Endothelial cell of umbilical vein (primary cell): ENCODE measurements around the gene ATG14. TPM values are rescaled to one million over a fixed set of nuclear protein-coding genes. Genes with fewer than 3 reads are reported as not detected.

Source experiments
- BruUV-seq: library from RNA; stranded (reverse); fragments of 400-500 nt; replicated peaks from 2 replicates; lab custom pipeline; 2021; lab: Mats Ljungman, UMichigan
- CTCF ChIA-PET: fragments of 300-600, 350-600 bp; sonication (Branson Sonifier 250); formaldehyde crosslinking; loops from one replicate; lab custom pipeline; 2021; ENCODE audit warnings: antibody characterized with exemption, inconsistent platforms; lab: Charles Lee
- POLR2A ChIA-PET: fragments of 300-600, 350-600 bp; sonication (Branson Sonifier 250); formaldehyde crosslinking; loops from one replicate; lab custom pipeline; 2021; ENCODE audit warnings: antibody characterized with exemption, inconsistent platforms; lab: Charles Lee
- DNase-seq: peaks from one replicate; pipeline ENCODE4 v3.0.0-alpha.2; 2011; ENCODE audit warnings: low read depth, low spot score
- FAIRE-seq: peaks from 2 replicates; lab custom pipeline; 2011; peaks lifted over from hg19 to GRCh38; lab: Jason Lieb, UNC
- H2AFZ ChIP-seq: 2 replicates; pipeline ENCODE4 v1.6.0; 2012; ENCODE audit warnings: low read depth, low read length, control low read depth, inconsistent platforms
- H3K27ac ChIP-seq: 2 replicates; pipeline ENCODE4 v1.5.1; 2011; ENCODE audit warnings: low read depth, mild to moderate bottlenecking, control low read depth, low read length, moderate library complexity; ENCODE audit not compliant: insufficient read depth
- H3K27me3 ChIP-seq, 2 experiments: 2 replicates each; pipeline versions ENCODE4 v1.6.0 to v1.6.1; 2011; ENCODE audit warnings: low read length in 2 of 2, mixed read lengths in 1 of 2; ENCODE audit not compliant: control insufficient read depth in 2 of 2, insufficient read depth in 2 of 2
- H3K36me3 ChIP-seq, 2 experiments: 2 replicates in 1 of 2; 3 replicates in 1 of 2; pipeline ENCODE4 v1.5.1; 2011; ENCODE audit warnings: low read length in 2 of 2, mild to moderate bottlenecking in 1 of 2, moderate library complexity in 1 of 2; ENCODE audit not compliant: control insufficient read depth in 2 of 2, insufficient read depth in 2 of 2; ENCODE audit errors: extremely low read depth in 1 of 2
- H3K4me1 ChIP-seq: 3 replicates; pipeline ENCODE4 v1.5.1; 2011; ENCODE audit warnings: mild to moderate bottlenecking, low read length; ENCODE audit not compliant: control insufficient read depth, insufficient read depth; ENCODE audit errors: extremely low read depth
- H3K4me2 ChIP-seq: 2 replicates; pipeline ENCODE4 v1.6.1; 2011; ENCODE audit warnings: low read length, control low read depth, mixed read lengths; ENCODE audit not compliant: insufficient read depth
- H3K4me3 ChIP-seq, 3 experiments: fragments of 200-600 bp in 1 of 3; sonication (generic), shearing (Covaris generic) in 1 of 3; replicated peaks in 1 of 3; 2 replicates each; pipeline ENCODE4 v1.5.1; 2011 to 2016; ENCODE audit warnings: control low read depth in 3 of 3, low read length in 3 of 3, mild to moderate bottlenecking in 2 of 3, inconsistent platforms in 1 of 3, low read depth in 1 of 3, moderate library complexity in 1 of 3; ENCODE audit not compliant: insufficient read depth in 1 of 3
- H3K79me2 ChIP-seq: 2 replicates; pipeline ENCODE4 v1.6.0; 2012; ENCODE audit warnings: low read length, inconsistent platforms; ENCODE audit not compliant: control insufficient read depth, insufficient read depth
- H3K9ac ChIP-seq: replicated peaks from 2 replicates; pipeline ENCODE3; 2011; ENCODE audit warnings: low read length, control low read depth; ENCODE audit not compliant: insufficient read depth; ENCODE audit errors: extremely low read depth
- H3K9me1 ChIP-seq: replicated peaks from 3 replicates; pipeline ENCODE4 v1.6.0; 2011; ENCODE audit warnings: mild to moderate bottlenecking, low read length; ENCODE audit not compliant: control insufficient read depth, insufficient read depth; ENCODE audit errors: extremely low read depth
- H3K9me3 ChIP-seq: replicated peaks from 2 replicates; pipeline ENCODE4 v1.5.1; 2012; ENCODE audit warnings: low read length, inconsistent platforms; ENCODE audit not compliant: control insufficient read depth, insufficient read depth
- H4K20me1 ChIP-seq: replicated peaks from 2 replicates; pipeline ENCODE3; 2011; ENCODE audit warnings: mild to moderate bottlenecking, low read length; ENCODE audit not compliant: control insufficient read depth, insufficient read depth; ENCODE audit errors: extremely low read depth
- EZH2 ChIP-seq: IDR thresholded peaks from 2 replicates; pipeline ENCODE4 v1.6.1; 2012; ENCODE audit warnings: borderline replicate concordance, low read depth, mild to moderate bottlenecking, moderate library complexity, low read length, inconsistent platforms; ENCODE audit not compliant: severe bottlenecking
- FOS ChIP-seq: IDR thresholded peaks from 2 replicates; pipeline ENCODE4 v1.6.1; 2011; ENCODE audit warnings: mild to moderate bottlenecking, low read length, moderate library complexity, borderline replicate concordance; ENCODE audit not compliant: insufficient read depth
- GATA2 ChIP-seq: IDR thresholded peaks from 2 replicates; pipeline ENCODE4 v1.7.0; 2011; ENCODE audit warnings: low read depth, mild to moderate bottlenecking, moderate library complexity, mixed read lengths, low read length; ENCODE audit not compliant: insufficient read length, insufficient read depth
- JUN ChIP-seq: IDR thresholded peaks from 2 replicates; pipeline ENCODE4 v1.6.1; 2011; ENCODE audit warnings: borderline replicate concordance, low read depth; ENCODE audit not compliant: insufficient read length, insufficient read depth
- MAX ChIP-seq: IDR thresholded peaks from 2 replicates; pipeline ENCODE4 v1.6.1; 2011; ENCODE audit not compliant: insufficient read depth, insufficient read length
- MYC ChIP-seq: IDR thresholded peaks from one replicate; pipeline ENCODE4 v1.6.1; 2011; ENCODE audit warnings: mild to moderate bottlenecking, low read depth, low read length
- POLR2A ChIP-seq: IDR thresholded peaks from 2 replicates; pipeline ENCODE4 v1.6.1; 2012; ENCODE audit warnings: low read depth, mild to moderate bottlenecking, control low read depth, low read length
- POLR2AphosphoS5 ChIP-seq: IDR thresholded peaks from 2 replicates; pipeline ENCODE4 v1.6.1; 2012; ENCODE audit warnings: low read depth, mild to moderate bottlenecking, control low read depth, low read length, moderate library complexity; ENCODE audit not compliant: insufficient read depth
- dilution Hi-C: fragments of 300-500 bp; cut with MboI; formaldehyde crosslinking; loops from one replicate; pipeline ENCODE4 v1.15.0; 2019; ENCODE audit warnings: low sequenced_read_pairs; ENCODE audit not compliant: extremely low pct_ligation_motif_present
- intact Hi-C: fragments of 100-400 bp; cut with micrococcal nuclease; formaldehyde crosslinking; loops from one replicate; pipeline ENCODE4 v1.10.0; 2022
- polyA plus RNA-seq, 4 experiments: library from polyadenylated mRNA; depleted of rRNA in 3 of 4; stranded (reverse) in 3 of 4; unstranded in 1 of 4; fragments of >200 nt; gene quantifications; 2 replicates each; pipeline versions ENCODE4 v1.2.1 to v1.2.3, GENCODE V29; 2011 to 2012; ENCODE audit warnings: missing spikeins in 1 of 4
- total RNA-seq: library from RNA; stranded (reverse); gene quantifications from 2 replicates; pipeline ENCODE4 v1.2.3, GENCODE V29; 2021
- TF ChIP-seq, protein P1 (sequence below), 2 donors: IDR thresholded peaks; 1 replicate in 1 of 2; 2 replicates in 1 of 2; pipeline ENCODE4 v1.5.1; 2011; ENCODE audit warnings: low read length in 2 of 2, mild to moderate bottlenecking in 2 of 2, moderate library complexity in 2 of 2, control low read depth in 1 of 2, inconsistent platforms in 1 of 2, low read depth in 1 of 2; ENCODE audit not compliant: insufficient read depth in 1 of 2; ENCODE audit errors: extremely low read depth in 1 of 2

Gene ATG14
- total and polyA plus RNA-seq, 2 donors (not counting 3 experiments of a cell fraction or from before 2014, with no cell fraction given), result 5.9 to 10.0 TPM

- no peak overlapping the region for H3K27ac ChIP-seq
- dilution Hi-C loops, result no loop called here
- no peak for TF ChIP-seq POLR2AphosphoS5
- TF ChIP-seq FOS, result no peak
- no peak for TF ChIP-seq GATA2
- no peak for TF ChIP-seq MYC
- no peak for TF ChIP-seq MAX
- TF ChIP-seq, protein P1, sequence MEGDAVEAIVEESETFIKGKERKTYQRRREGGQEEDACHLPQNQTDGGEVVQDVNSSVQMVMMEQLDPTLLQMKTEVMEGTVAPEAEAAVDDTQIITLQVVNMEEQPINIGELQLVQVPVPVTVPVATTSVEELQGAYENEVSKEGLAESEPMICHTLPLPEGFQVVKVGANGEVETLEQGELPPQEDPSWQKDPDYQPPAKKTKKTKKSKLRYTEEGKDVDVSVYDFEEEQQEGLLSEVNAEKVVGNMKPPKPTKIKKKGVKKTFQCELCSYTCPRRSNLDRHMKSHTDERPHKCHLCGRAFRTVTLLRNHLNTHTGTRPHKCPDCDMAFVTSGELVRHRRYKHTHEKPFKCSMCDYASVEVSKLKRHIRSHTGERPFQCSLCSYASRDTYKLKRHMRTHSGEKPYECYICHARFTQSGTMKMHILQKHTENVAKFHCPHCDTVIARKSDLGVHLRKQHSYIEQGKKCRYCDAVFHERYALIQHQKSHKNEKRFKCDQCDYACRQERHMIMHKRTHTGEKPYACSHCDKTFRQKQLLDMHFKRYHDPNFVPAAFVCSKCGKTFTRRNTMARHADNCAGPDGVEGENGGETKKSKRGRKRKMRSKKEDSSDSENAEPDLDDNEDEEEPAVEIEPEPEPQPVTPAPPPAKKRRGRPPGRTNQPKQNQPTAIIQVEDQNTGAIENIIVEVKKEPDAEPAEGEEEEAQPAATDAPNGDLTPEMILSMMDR (IDR thresholded peaks at IDR 0.05; ENCODE audit: extremely low read depth in 1 of 2, insufficient read depth in 1 of 2, low read depth in 1 of 2, low read length in 2 of 2), result no peak
- TF ChIP-seq JUN, result no peak
- TF ChIP-seq POLR2A, result no peak
- TF ChIP-seq EZH2, result no peak
- no peak overlapping the region for H3K9ac ChIP-seq
- BruUV-seq, result no TSS peak
- POLR2A ChIA-PET, result no interaction called here
- H3K4me1 ChIP-seq, result no peaks in the 10 kb centered on the region
- DNase-seq, result no peak
- H3K79me2 ChIP-seq, result no peaks in the 10 kb centered on the region
- H4K20me1 ChIP-seq, result no peaks in the 10 kb centered on the region
- no peak overlapping the region for H3K4me2 ChIP-seq
- H3K27me3 ChIP-seq, result no peaks in the 10 kb centered on the region
- FAIRE-seq, result no peak
- H3K4me3 ChIP-seq, result no peak overlapping the region
- intact Hi-C loops, result no loop called here
- CTCF ChIA-PET, result interaction anchor here (0.9 to 1.5 kb wide), 3 partner anchors 11 to 72 kb away, joined by 3 read pairs; no protein-coding TSS in a partner anchor
- H2AFZ ChIP-seq, result no peak overlapping the region
- no peaks in the 10 kb centered on the region for H3K9me3 ChIP-seq
- H3K36me3 ChIP-seq, result no peaks in the 10 kb centered on the region
- no peaks in the 10 kb centered on the region for H3K9me1 ChIP-seq
These were observed 93.9 kb downstream of the ATG14 start for GRCh38 chr14:55317542-55318306.
